HepG2 (cell line): ENCODE results near the gene UNG. TPM values are rescaled to one million over a fixed set of nuclear protein-coding genes. Genes with fewer than 3 reads are reported as not detected.

ENCODE experiments used
- ATAC-seq: fragments of 200-7000 bp; cut with Tn5 transposase; 3 replicates; pipeline ENCODE4 v1.9.1; 2020; ENCODE audit warnings: mild to moderate bottlenecking, moderate library complexity
- BruUV-seq: library from RNA; stranded (reverse); fragments of 400-500 nt; replicated peaks from 2 replicates; lab custom pipeline; 2021; lab: Mats Ljungman, UMichigan
- CTCF ChIA-PET: fragments of 300-600 bp; formaldehyde crosslinking; extraction: SDS; loops from one replicate; lab custom pipeline; 2021; ENCODE audit warnings: low total read pairs, inconsistent platforms, low intra/inter-chr PET ratio; lab: Yijun Ruan, JAX
- POLR2A ChIA-PET: fragments of 350-600 bp; sonication (Branson Sonifier 250); formaldehyde crosslinking; loops from one replicate; lab custom pipeline; 2020; ENCODE audit warnings: antibody characterized with exemption, inconsistent platforms; lab: Yijun Ruan, JAX
- DNase-seq: peaks from one replicate; pipeline ENCODE4 v3.0.0-alpha.2; 2015; ENCODE audit warnings: low spot score
- FAIRE-seq: peaks from 3 replicates; lab custom pipeline; 2011; peaks lifted over from hg19 to GRCh38; lab: Jason Lieb, UNC
- H2AFZ ChIP-seq: one replicate; pipeline ENCODE4 v1.6.1; 2011; ENCODE audit warnings: low read length, inconsistent platforms
- H3K27ac ChIP-seq: fragments of 300-600 bp; 3 replicates; pipeline ENCODE4 v1.8.0; 2011; ENCODE audit warnings: mixed run types, mild to moderate bottlenecking, mixed read lengths, low read length, inconsistent platforms; ENCODE audit not compliant: insufficient read depth; ENCODE audit errors: extremely low read length
- H3K27me3 ChIP-seq, 2 experiments: fragments of 200-600 bp in 1 of 2; 2 replicates in 1 of 2; 3 replicates in 1 of 2; pipeline versions ENCODE4 v1.6.0 to v1.8.0; 2011; ENCODE audit warnings: low read length in 2 of 2, mild to moderate bottlenecking in 2 of 2, moderate library complexity in 2 of 2, inconsistent platforms in 1 of 2; ENCODE audit not compliant: insufficient read depth in 2 of 2, control insufficient read depth in 1 of 2
- H3K36me3 ChIP-seq, 2 experiments: fragments of 200-600 bp in 1 of 2; replicated peaks in 1 of 2; 2 replicates in 1 of 2; 3 replicates in 1 of 2; pipeline versions ENCODE4 v1.5.1 to v1.8.0; 2011; ENCODE audit warnings: low read length in 2 of 2, inconsistent platforms in 1 of 2; ENCODE audit not compliant: insufficient read depth in 2 of 2, control insufficient read depth in 1 of 2
- H3K4me1 ChIP-seq: 2 replicates; pipeline ENCODE4 v1.5.1; 2012; ENCODE audit warnings: low read length, inconsistent platforms; ENCODE audit not compliant: insufficient read depth
- H3K4me2 ChIP-seq: 2 replicates; pipeline ENCODE4 v1.6.0; 2011; ENCODE audit warnings: low read depth, low read length, inconsistent platforms
- H3K4me3 ChIP-seq, 3 experiments: fragments of 200-600 bp in 1 of 3; sonication (generic), shearing (Covaris generic) in 1 of 3; replicated peaks in 1 of 3; 2 replicates each; pipeline ENCODE4 v1.5.1; 2011 to 2016; ENCODE audit warnings: low read length in 3 of 3, inconsistent platforms in 2 of 3, low read depth in 2 of 3, mild to moderate bottlenecking in 2 of 3, control low read depth in 1 of 3, mixed read lengths in 1 of 3; ENCODE audit not compliant: insufficient read depth in 1 of 3
- H3K79me2 ChIP-seq: one replicate; pipeline ENCODE4 v1.6.1; 2011; ENCODE audit warnings: low read length, inconsistent platforms; ENCODE audit not compliant: insufficient read depth
- H3K9ac ChIP-seq: 2 replicates; pipeline ENCODE4 v1.6.0; 2011; ENCODE audit warnings: mild to moderate bottlenecking, low read depth, low read length, inconsistent platforms; ENCODE audit not compliant: insufficient read depth
- H3K9me3 ChIP-seq: 2 replicates; pipeline ENCODE4 v1.5.1; 2012; ENCODE audit warnings: mild to moderate bottlenecking, low read length
- H4K20me1 ChIP-seq: 2 replicates; pipeline ENCODE4 v1.6.0; 2011; ENCODE audit warnings: inconsistent platforms, mild to moderate bottlenecking, low read length, moderate library complexity; ENCODE audit not compliant: insufficient read depth
- PHF21A ChIP-seq: sonication (generic); formaldehyde crosslinking; IDR thresholded peaks from 2 replicates; pipeline ENCODE4 v1.5.0; 2020; ENCODE audit warnings: mild to moderate bottlenecking, missing genetic modification reagents
- REL ChIP-seq: sonication (generic); formaldehyde crosslinking; conservative IDR thresholded peaks from 2 replicates; pipeline ENCODE4 v1.8.0; 2022; ENCODE audit warnings: mild to moderate bottlenecking, missing genetic modification reagents, moderate library complexity
- ZMYM3 ChIP-seq: sonication (generic); formaldehyde crosslinking; IDR thresholded peaks from 2 replicates; pipeline ENCODE4 v1.5.1; 2020; ENCODE audit warnings: mild to moderate bottlenecking, missing genetic modification reagents
- ZNF136 ChIP-seq: sonication (generic); formaldehyde crosslinking; IDR thresholded peaks from 2 replicates; pipeline ENCODE4 v1.8.1; 2022; ENCODE audit warnings: low read depth, mild to moderate bottlenecking, moderate library complexity, missing genetic modification reagents
- ZNF331 ChIP-seq: sonication (generic); formaldehyde crosslinking; IDR thresholded peaks from 2 replicates; pipeline ENCODE4 v1.4.0; 2020; ENCODE audit warnings: missing genetic modification reagents
- ZNF543 ChIP-seq: sonication (generic); formaldehyde crosslinking; IDR thresholded peaks from 2 replicates; pipeline ENCODE4 v1.4.0; 2020; ENCODE audit warnings: mild to moderate bottlenecking, missing genetic modification reagents
- WGBS: methylation state at CpG from one replicate; pipeline ENCODE4 v1.1.6; 2017; ENCODE audit warnings: low lambda C conversion rate; 5-methylcytosine and 5-hydroxymethylcytosine counted together
- in situ Hi-C: cut with HindIII; loops from 2 replicates; pipeline ENCODE4 v1.10.0; 2017; ENCODE audit warnings: low pct_unique_long_range_greater_than_20kb; ENCODE audit not compliant: extremely low pct_ligation_motif_present
- intact Hi-C: fragments of 100-400 bp; cut with micrococcal nuclease; formaldehyde crosslinking; loops from one replicate; pipeline ENCODE4 v1.10.0; 2022; ENCODE audit not compliant: unreplicated experiment
- polyA plus RNA-seq, 8 experiments: library from polyadenylated mRNA; depleted of rRNA in 3 of 8; stranded (reverse) in 7 of 8; unstranded in 1 of 8; fragments of >200 nt; fragmentation: Illumina TruSeq in 4 of 8; extraction: Trizol in 4 of 8; gene quantifications; 2 replicates each; pipeline versions ENCODE4 v1.2.1 to v1.2.3, GENCODE V29; 2011 to 2016; ENCODE audit warnings: low read depth in 4 of 8, missing spikeins in 1 of 8, mixed read lengths in 1 of 8; ENCODE audit not compliant: insufficient read depth in 1 of 8
- total RNA-seq, 5 experiments: library from RNA; depleted of rRNA; stranded (reverse); fragments of >200 nt; fragmentation: Illumina TruSeq; extraction: Trizol; gene quantifications; 2 replicates each; pipeline ENCODE4 v1.2.3, GENCODE V29; 2016; ENCODE audit warnings: low read depth in 1 of 5
- TF ChIP-seq, protein P1 (sequence below): sonication (generic); formaldehyde crosslinking; IDR thresholded peaks from 2 replicates; pipeline ENCODE4 v1.5.0; 2020; ENCODE audit warnings: missing genetic modification reagents
- TF ChIP-seq, protein P2 (sequence below): sonication (generic); formaldehyde crosslinking; IDR thresholded peaks from 2 replicates; pipeline ENCODE4 v1.4.0; 2020; ENCODE audit warnings: missing genetic modification reagents, borderline replicate concordance

The UNG gene
- total and polyA plus RNA-seq, 2 of the 13 experiments (the other 11 are each of a cell fraction or from before 2014, with no cell fraction given): 23.3 to 114 TPM

DNA sequence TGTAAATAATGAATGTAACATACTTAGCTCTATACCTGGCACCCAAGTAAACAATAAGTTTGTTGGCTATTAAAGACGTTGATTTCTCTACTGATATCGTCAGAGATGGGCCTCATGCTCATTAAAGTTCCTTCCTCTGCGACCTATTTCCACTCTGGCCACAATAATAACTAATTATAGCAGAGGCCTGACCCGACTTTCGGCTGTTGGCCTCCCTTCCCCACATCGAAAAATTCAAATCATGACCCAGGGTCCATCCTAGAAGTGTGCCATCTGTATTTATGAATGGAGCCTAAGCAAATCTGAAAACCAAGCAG lies 45.3 kb upstream of the UNG start:
- no peaks in the 10 kb centered on the region for H4K20me1 ChIP-seq
- no TSS peak for BruUV-seq
- DNase-seq (no peak), FAIRE-seq (no peak)
- intact Hi-C loops (loop anchor here (5.0 kb wide), 1 partner anchor 40 kb away; the partner anchor contains the start of gene ALKBH2), in situ Hi-C loops (no loop called here)
- no peak overlapping the region for H3K27ac ChIP-seq
- no peaks in the 10 kb centered on the region; a peak in 1 of 5 replicates for H3K27me3 ChIP-seq
- CTCF ChIA-PET: no interaction called here
- H3K4me2 ChIP-seq: peak overlapping the region; percentile 96
- H3K79me2 ChIP-seq: peaks cover 7% of the 10 kb centered on the region
- TF ChIP-seq ZNF543 (CRISPR knock-in tag) (no peak), ZMYM3 (no peak), ZNF136 (CRISPR knock-in tag) (0 out of 2 replicates have a peak, but pooled peaks have one; percentile 71), ZNF331 (CRISPR knock-in tag) (no peak), PHF21A (CRISPR knock-in tag) (no peak), REL (CRISPR knock-in tag) (no peak)
- TF ChIP-seq, protein P1, sequence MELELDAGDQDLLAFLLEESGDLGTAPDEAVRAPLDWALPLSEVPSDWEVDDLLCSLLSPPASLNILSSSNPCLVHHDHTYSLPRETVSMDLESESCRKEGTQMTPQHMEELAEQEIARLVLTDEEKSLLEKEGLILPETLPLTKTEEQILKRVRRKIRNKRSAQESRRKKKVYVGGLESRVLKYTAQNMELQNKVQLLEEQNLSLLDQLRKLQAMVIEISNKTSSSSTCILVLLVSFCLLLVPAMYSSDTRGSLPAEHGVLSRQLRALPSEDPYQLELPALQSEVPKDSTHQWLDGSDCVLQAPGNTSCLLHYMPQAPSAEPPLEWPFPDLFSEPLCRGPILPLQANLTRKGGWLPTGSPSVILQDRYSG (CRISPR knock-in tag): 0 out of 2 replicates have a peak, but pooled peaks have one; percentile 42
- TF ChIP-seq, protein P2, sequence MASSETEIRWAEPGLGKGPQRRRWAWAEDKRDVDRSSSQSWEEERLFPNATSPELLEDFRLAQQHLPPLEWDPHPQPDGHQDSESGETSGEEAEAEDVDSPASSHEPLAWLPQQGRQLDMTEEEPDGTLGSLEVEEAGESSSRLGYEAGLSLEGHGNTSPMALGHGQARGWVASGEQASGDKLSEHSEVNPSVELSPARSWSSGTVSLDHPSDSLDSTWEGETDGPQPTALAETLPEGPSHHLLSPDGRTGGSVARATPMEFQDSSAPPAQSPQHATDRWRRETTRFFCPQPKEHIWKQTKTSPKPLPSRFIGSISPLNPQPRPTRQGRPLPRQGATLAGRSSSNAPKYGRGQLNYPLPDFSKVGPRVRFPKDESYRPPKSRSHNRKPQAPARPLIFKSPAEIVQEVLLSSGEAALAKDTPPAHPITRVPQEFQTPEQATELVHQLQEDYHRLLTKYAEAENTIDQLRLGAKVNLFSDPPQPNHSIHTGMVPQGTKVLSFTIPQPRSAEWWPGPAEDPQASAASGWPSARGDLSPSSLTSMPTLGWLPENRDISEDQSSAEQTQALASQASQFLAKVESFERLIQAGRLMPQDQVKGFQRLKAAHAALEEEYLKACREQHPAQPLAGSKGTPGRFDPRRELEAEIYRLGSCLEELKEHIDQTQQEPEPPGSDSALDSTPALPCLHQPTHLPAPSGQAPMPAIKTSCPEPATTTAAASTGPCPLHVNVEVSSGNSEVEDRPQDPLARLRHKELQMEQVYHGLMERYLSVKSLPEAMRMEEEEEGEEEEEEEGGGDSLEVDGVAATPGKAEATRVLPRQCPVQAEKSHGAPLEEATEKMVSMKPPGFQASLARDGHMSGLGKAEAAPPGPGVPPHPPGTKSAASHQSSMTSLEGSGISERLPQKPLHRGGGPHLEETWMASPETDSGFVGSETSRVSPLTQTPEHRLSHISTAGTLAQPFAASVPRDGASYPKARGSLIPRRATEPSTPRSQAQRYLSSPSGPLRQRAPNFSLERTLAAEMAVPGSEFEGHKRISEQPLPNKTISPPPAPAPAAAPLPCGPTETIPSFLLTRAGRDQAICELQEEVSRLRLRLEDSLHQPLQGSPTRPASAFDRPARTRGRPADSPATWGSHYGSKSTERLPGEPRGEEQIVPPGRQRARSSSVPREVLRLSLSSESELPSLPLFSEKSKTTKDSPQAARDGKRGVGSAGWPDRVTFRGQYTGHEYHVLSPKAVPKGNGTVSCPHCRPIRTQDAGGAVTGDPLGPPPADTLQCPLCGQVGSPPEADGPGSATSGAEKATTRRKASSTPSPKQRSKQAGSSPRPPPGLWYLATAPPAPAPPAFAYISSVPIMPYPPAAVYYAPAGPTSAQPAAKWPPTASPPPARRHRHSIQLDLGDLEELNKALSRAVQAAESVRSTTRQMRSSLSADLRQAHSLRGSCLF (CRISPR knock-in tag): no peak
- TF ChIP-seq, all 625 proteins: peak for 2
- no peaks in the 10 kb centered on the region for H3K9me3 ChIP-seq
- WGBS: under 1% methylated on average over 6 of the region's 6 CpGs
- peak overlapping the region; percentile 84 for H3K9ac ChIP-seq
- no peak for ATAC-seq
- peak overlapping the region; percentile 62 for H2AFZ ChIP-seq
- no peaks in the 10 kb centered on the region for H3K36me3 ChIP-seq
- POLR2A ChIA-PET: interaction anchor here (0.7 to 1.4 kb wide), 3 partner anchors 14 to 41 kb away, joined by 3 to 4 read pairs (median 3); partner anchors contain the start of gene ALKBH2
- H3K4me1 ChIP-seq: peaks cover 12% of the 10 kb centered on the region
- peak overlapping the region; percentile 77 to 97 (median 92) for H3K4me3 ChIP-seq
